Coronary artery (tissue), 2 donors: ENCODE results near the gene PREX1.

Experiments
- DNase-seq: peaks from one replicate; pipeline ENCODE4 v3.0.0-alpha.2; 2017; ENCODE audit warnings: low spot score
- H3K27ac ChIP-seq, 2 donors: fragments of 200-600 bp; sonication (generic); one replicate each; pipeline ENCODE4 v1.5.1; 2016 to 2019
- H3K4me3 ChIP-seq: fragments of 200-600 bp; sonication (generic); 2 replicates; pipeline ENCODE4 v1.5.1; 2016; ENCODE audit warnings: mild to moderate bottlenecking, moderate library complexity
- TF ChIP-seq, protein P1 (sequence below): fragments of 200-600 bp; sonication (generic); IDR thresholded peaks from one replicate; pipeline ENCODE4 v1.5.1; 2019; ENCODE audit warnings: antibody characterized with exemption

PREX1 gene

GRCh38 chr20:48637461-48637860 is 190.3 kb downstream of the PREX1 start:
- TF ChIP-seq, protein P1, sequence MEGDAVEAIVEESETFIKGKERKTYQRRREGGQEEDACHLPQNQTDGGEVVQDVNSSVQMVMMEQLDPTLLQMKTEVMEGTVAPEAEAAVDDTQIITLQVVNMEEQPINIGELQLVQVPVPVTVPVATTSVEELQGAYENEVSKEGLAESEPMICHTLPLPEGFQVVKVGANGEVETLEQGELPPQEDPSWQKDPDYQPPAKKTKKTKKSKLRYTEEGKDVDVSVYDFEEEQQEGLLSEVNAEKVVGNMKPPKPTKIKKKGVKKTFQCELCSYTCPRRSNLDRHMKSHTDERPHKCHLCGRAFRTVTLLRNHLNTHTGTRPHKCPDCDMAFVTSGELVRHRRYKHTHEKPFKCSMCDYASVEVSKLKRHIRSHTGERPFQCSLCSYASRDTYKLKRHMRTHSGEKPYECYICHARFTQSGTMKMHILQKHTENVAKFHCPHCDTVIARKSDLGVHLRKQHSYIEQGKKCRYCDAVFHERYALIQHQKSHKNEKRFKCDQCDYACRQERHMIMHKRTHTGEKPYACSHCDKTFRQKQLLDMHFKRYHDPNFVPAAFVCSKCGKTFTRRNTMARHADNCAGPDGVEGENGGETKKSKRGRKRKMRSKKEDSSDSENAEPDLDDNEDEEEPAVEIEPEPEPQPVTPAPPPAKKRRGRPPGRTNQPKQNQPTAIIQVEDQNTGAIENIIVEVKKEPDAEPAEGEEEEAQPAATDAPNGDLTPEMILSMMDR: no peak

DNA sequence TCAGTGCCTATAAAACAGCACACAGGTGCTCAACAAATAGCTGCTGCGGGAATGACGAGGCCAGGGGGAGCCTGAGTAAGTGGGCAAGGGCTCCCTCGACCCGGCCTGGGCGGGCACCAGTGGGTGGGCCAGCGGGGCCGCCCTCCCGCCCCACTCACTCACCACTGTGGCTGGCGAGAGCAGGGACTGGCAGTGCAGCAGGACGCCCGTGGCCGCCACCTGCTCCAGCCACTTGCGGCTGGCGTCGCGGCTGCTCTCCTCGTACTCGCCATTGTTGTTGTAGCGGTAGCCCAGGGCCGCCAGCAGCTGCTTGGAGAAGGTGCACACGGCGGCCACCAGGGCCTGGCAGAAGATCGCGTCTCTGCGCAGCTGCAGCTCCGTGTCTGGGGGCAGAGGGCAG is 191.5 kb downstream of the PREX1 start:
- TF ChIP-seq, protein P1: no peak
- H3K4me3 ChIP-seq: no peak overlapping the region
- no peak overlapping the region for H3K27ac ChIP-seq
- DNase-seq: no peak

More at GRCh38 chr20:48637461-48637860, 190.3 kb downstream of the PREX1 start:
- H3K4me3 ChIP-seq: no peak overlapping the region
- H3K27ac ChIP-seq: no peak overlapping the region
- DNase-seq: no peak

DNA sequence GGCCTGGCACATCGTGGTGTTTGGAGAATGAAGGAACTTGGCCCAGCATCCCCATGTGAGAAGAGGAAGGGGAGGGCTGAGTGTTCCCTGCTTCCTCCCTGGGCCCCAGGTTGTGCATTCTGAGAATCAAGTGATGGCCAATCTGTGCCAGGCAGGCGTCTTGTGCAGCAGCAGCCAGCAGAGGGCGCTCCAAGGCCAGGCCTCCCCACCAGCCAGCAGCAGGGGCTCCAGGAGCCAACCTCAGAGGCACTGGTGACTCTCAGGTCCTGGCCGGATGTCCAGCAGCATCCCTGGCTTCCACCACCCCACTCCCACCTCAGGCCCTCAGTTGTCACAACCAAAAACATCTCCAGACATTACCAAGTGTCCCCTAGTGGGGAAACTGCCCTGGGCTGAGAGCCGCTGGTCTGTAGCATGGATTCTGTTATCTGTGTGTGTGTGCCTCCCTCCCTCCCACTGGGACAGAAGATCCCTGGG is 192.0 kb downstream of the PREX1 start:
- no peak overlapping the region for H3K4me3 ChIP-seq
- no peak for DNase-seq
- TF ChIP-seq, protein P1: peak; percentile 56
- no peak overlapping the region for H3K27ac ChIP-seq

DNA sequence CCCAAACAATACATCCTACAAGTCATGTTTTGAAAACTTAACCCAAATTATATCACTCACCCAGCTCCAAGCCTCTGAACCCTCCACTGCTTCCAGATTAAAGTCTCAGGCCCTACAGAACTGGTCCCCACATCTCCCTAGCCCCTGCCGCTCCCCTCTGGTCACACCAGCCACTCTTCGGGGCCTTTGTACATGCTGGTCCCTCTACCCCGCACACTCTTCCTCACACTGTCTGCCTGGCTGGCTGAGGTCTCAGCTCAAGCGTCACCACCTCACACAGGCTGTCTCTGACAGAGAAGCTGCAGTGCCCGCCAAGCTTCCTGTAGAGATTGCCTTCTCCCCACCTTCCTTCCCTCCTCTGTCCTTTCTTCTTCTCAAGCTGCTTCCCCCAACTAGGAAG is 192.4 kb downstream of the PREX1 start:
- no peak for DNase-seq
- no peak overlapping the region for H3K4me3 ChIP-seq
- H3K27ac ChIP-seq: no peak overlapping the region
- TF ChIP-seq, protein P1: no peak

DNA sequence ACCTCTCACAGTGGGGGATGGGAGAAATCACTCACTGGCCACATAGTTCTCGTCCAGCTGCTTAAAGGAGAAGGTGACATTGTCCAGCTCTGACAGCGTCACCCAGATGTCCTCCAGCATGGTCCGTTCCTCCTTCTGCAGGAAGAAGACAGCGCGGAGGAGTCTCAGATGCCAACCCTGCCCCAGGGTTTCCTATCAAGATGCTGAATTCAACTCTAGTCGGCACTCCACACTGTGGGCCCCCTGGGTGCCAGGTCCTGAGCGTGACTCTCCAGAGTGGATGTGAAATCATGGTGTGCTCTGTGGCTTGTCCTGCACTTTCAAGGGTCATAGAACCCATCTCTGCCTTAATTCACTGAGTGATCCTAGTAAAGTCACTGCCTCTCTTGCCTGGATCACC is 193.2 kb downstream of the PREX1 start:
- Histone ChIP-seq H3K27ac (no peak overlapping the region), H3K4me3 (no peak overlapping the region)
- TF ChIP-seq, protein P1: no peak
- no peak for DNase-seq

DNA sequence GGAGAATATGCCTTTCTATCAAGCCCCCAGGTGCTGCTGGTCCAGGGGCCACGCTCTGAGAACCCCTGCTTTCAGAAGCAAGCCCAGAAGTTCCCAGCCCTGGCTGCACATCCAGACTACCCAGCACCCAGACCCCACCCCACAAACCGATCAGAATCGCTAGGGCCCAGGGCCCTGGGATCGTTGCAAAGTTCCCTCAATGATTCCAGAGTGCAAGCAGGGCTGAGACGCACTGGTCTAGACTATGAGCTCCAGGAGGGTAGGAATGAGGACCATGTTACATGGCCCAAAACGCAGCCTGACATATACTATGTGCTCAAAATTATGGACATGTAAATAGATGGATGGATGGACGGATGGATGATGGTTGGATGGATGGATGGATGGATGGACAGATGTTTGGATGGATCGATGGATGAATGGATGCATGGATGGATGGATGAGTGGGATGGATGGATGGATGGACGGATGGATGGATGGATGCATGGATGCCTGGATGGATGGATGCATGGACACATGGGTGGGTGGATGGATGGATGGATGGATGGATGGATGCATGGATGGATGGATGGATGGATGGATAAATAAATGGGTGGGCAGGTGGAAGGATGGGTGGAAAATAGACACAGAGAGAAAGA is 194.1 kb downstream of the PREX1 start:
- no peak overlapping the region for H3K4me3 ChIP-seq
- H3K27ac ChIP-seq: no peak overlapping the region
- TF ChIP-seq, protein P1: no peak
- DNase-seq: no peak
